PC-3 (cell line): ENCODE data around the gene PIGT. TPM values are rescaled to one million over a fixed set of nuclear protein-coding genes. Genes with fewer than 3 reads are reported as not detected.
A peak's percentile ranks its signal among the peaks of the same experiment; 100 is the strongest.

Experiments
- ATAC-seq: fragments of 200-7000 bp; cut with Tn5 transposase; 2 replicates; pipeline ENCODE4 v1.9.1; 2020; ENCODE audit warnings: mild to moderate bottlenecking, moderate library complexity
- BruUV-seq: library from RNA; stranded (reverse); fragments of 400-500 nt; replicated peaks from 2 replicates; lab custom pipeline; 2021; lab: Mats Ljungman, UMichigan
- CTCF ChIA-PET: fragments of 300-600 bp; sonication (Branson Sonifier 250); formaldehyde crosslinking; loops from one replicate; lab custom pipeline; 2022; ENCODE audit warnings: antibody characterized with exemption; lab: Charles Lee
- POLR2A ChIA-PET: fragments of 300-600 bp; sonication (Branson Sonifier 250); formaldehyde crosslinking; loops from one replicate; lab custom pipeline; 2022; ENCODE audit warnings: antibody characterized with exemption; ENCODE audit not compliant: unreplicated experiment; lab: Charles Lee
- DNase-seq: peaks from one replicate; pipeline ENCODE4 v3.0.0-alpha.2; 2015
- H2AFZ ChIP-seq: fragments of 300-600 bp; sonication (generic); 2 replicates; pipeline ENCODE4 v1.6.0; 2016; ENCODE audit warnings: antibody characterized with exemption, low read length
- H3F3A ChIP-seq: fragments of 300-600 bp; sonication (generic); one replicate; pipeline ENCODE4 v1.6.0; 2017; ENCODE audit warnings: antibody characterized with exemption, low read length, control low read depth, mild to moderate bottlenecking; ENCODE audit not compliant: unreplicated experiment
- H3K27ac ChIP-seq: fragments of 300-600 bp; sonication (generic); 2 replicates; pipeline ENCODE4 v1.5.1; 2016; ENCODE audit warnings: mild to moderate bottlenecking, low read length
- H3K27me3 ChIP-seq: fragments of 300-600 bp; sonication (generic); 2 replicates; pipeline ENCODE4 v1.6.1; 2016; ENCODE audit warnings: low read length, mixed read lengths
- H3K36me3 ChIP-seq: fragments of 300-600 bp; sonication (generic); 2 replicates; pipeline ENCODE4 v1.6.1; 2016; ENCODE audit warnings: low read depth, mixed run types, low read length, mixed read lengths
- H3K4me1 ChIP-seq: fragments of 300-600 bp; sonication (generic); 2 replicates; pipeline ENCODE4 v1.5.1; 2016; ENCODE audit warnings: low read length; ENCODE audit not compliant: insufficient read depth
- H3K4me2 ChIP-seq: fragments of 300-600 bp; sonication (generic); 2 replicates; pipeline ENCODE4 v1.6.0; 2016; ENCODE audit warnings: low read length
- H3K4me3 ChIP-seq: fragments of 300-600 bp; sonication (generic); 2 replicates; pipeline ENCODE4 v1.5.1; 2016; ENCODE audit warnings: mild to moderate bottlenecking, low read length, mixed read lengths
- H3K79me2 ChIP-seq: fragments of 300-600 bp; sonication (generic); 2 replicates; pipeline ENCODE4 v1.6.1; 2017; ENCODE audit warnings: low read length, mixed read lengths
- H3K9ac ChIP-seq: fragments of 300-600 bp; sonication (generic); 2 replicates; pipeline ENCODE4 v1.6.0; 2016; ENCODE audit warnings: mild to moderate bottlenecking, low read length
- H3K9me2 ChIP-seq: fragments of 300-600 bp; sonication (generic); replicated peaks from 2 replicates; pipeline ENCODE4 v1.6.1; 2016; ENCODE audit warnings: mixed run types, low read length, mixed read lengths
- H3K9me3 ChIP-seq: fragments of 300-600 bp; sonication (generic); 2 replicates; pipeline ENCODE4 v1.6.1; 2016; ENCODE audit warnings: low read length, mixed read lengths
- H4K20me1 ChIP-seq: fragments of 300-600 bp; sonication (generic); 2 replicates; pipeline ENCODE4 v1.6.1; 2016; ENCODE audit warnings: low read length, mixed read lengths
- CTCF ChIP-seq: fragments of 300-600 bp; sonication (generic); conservative IDR thresholded peaks from 2 replicates; pipeline ENCODE4 v1.5.1; 2017; ENCODE audit warnings: antibody characterized with exemption, low read depth, mild to moderate bottlenecking, low read length
- EZH2 ChIP-seq: fragments of 300-600 bp; sonication (generic); IDR thresholded peaks from one replicate; pipeline ENCODE4 v1.6.1; 2017; ENCODE audit warnings: antibody characterized with exemption, mild to moderate bottlenecking, low read length; ENCODE audit not compliant: unreplicated experiment
- EZH2phosphoT487 ChIP-seq: fragments of 300-600 bp; sonication (generic); IDR thresholded peaks from 2 replicates; pipeline ENCODE4 v1.6.1; 2018; ENCODE audit warnings: mild to moderate bottlenecking, antibody characterized with exemption, low read length, borderline replicate concordance
- intact Hi-C: fragments of 100-400 bp; cut with micrococcal nuclease; formaldehyde crosslinking; loops from 2 replicates; pipeline ENCODE4 v1.9.0; 2023
- total RNA-seq: library from RNA; depleted of rRNA; stranded (reverse); fragments of >200 nt; gene quantifications from 2 replicates; pipeline ENCODE4 v1.2.3, GENCODE V29; 2014

Gene PIGT
- total RNA-seq, 1 experiment from 2014 or later = 129 TPM

- Histone ChIP-seq H3F3A (no peaks in the 10 kb centered on the region), H3K9me2 (no peaks in the 10 kb centered on the region), H3K4me3 (no peak overlapping the region), H2AFZ (no peak overlapping the region), H3K27me3 (no peaks in the 10 kb centered on the region), H3K9ac (no peak overlapping the region), H3K27ac (0 out of 2 replicates have a peak overlapping the region, but pooled peaks have one; percentile 16), H3K79me2 (no peaks in the 10 kb centered on the region; the same call in 1 of the 2 replicates), H3K4me1 (peaks cover 25% of the 10 kb centered on the region), H4K20me1 (no peaks in the 10 kb centered on the region), H3K4me2 (peak overlapping the region; percentile 56), H3K9me3 (no peaks in the 10 kb centered on the region), H3K36me3 (no peaks in the 10 kb centered on the region)
- TF ChIP-seq EZH2 = no peak
- peak; percentile 72 for DNase-seq
- ChIA-PET CTCF (interaction anchor here (0.8 to 1.6 kb wide), 6 partner anchors 9 to 118 kb away, joined by 3 to 9 read pairs (median 5); partner anchors contain the start of gene SYS1), POLR2A (interaction anchor here (0.6 kb wide), 1 partner anchor 1820 kb away, joined by 3 read pairs; the partner anchor contains the start of gene IFT52)
- BruUV-seq = no TSS peak
- peak; percentile 53 for ATAC-seq
- intact Hi-C loops = loop anchor here (10.0 kb wide), 1 partner anchor 524 kb away; the partner anchor contains the start of gene PCIF1
These were observed 5.1 kb upstream of the PIGT start for GRCh38 chr20:45410887-45411286.

GRCh38 chr20:45412653-45413052 is 3.3 kb upstream of the PIGT start:
- no TSS peak for BruUV-seq
- H2AFZ ChIP-seq = no peak overlapping the region
- no peak overlapping the region for H3K9ac ChIP-seq
- DNase-seq = no peak
- H3K4me1 ChIP-seq = peaks cover 32% of the 10 kb centered on the region
- peaks cover 17% of the 10 kb centered on the region for H3K79me2 ChIP-seq
- no peaks in the 10 kb centered on the region for H3K9me2 ChIP-seq
- H3F3A ChIP-seq = no peaks in the 10 kb centered on the region
- H3K27me3 ChIP-seq = no peaks in the 10 kb centered on the region
- H3K4me3 ChIP-seq = no peak overlapping the region
- POLR2A ChIA-PET = no interaction called here
- no peak overlapping the region for H3K27ac ChIP-seq
- no peaks in the 10 kb centered on the region for H3K9me3 ChIP-seq
- CTCF ChIA-PET = no interaction called here
- no peak overlapping the region for H3K4me2 ChIP-seq
- H3K36me3 ChIP-seq = no peaks in the 10 kb centered on the region
- intact Hi-C loops = loop anchor here (10.0 kb wide), 1 partner anchor 522 kb away; the partner anchor contains the start of gene PCIF1
- no peaks in the 10 kb centered on the region for H4K20me1 ChIP-seq
- ATAC-seq = no peak
- TF ChIP-seq EZH2 = no peak
- TF ChIP-seq CTCF = no peak
- no peak for TF ChIP-seq EZH2phosphoT487

- no TSS peak for BruUV-seq
- peaks cover 25% of the 10 kb centered on the region for H3K79me2 ChIP-seq
- H3K27ac ChIP-seq = no peak overlapping the region
- no peak overlapping the region for H2AFZ ChIP-seq
- ChIA-PET CTCF (no interaction called here), POLR2A (no interaction called here)
- no peaks in the 10 kb centered on the region for H3F3A ChIP-seq
- DNase-seq = no peak
- no peaks in the 10 kb centered on the region for H3K9me2 ChIP-seq
- no peaks in the 10 kb centered on the region for H4K20me1 ChIP-seq
- no peaks in the 10 kb centered on the region for H3K9me3 ChIP-seq
- no peak for ATAC-seq
- TF ChIP-seq EZH2phosphoT487 (no peak), CTCF (no peak), EZH2 (no peak)
- H3K4me3 ChIP-seq = no peak overlapping the region
- intact Hi-C loops = loop anchor here (10.0 kb wide), 1 partner anchor 521 kb away; the partner anchor contains the start of gene PCIF1
- peaks cover 40% of the 10 kb centered on the region for H3K4me1 ChIP-seq
- no peaks in the 10 kb centered on the region for H3K27me3 ChIP-seq
- H3K36me3 ChIP-seq = no peaks in the 10 kb centered on the region
- H3K4me2 ChIP-seq = no peak overlapping the region
- H3K9ac ChIP-seq = no peak overlapping the region
These were observed 2.5 kb upstream of the PIGT start for GRCh38 chr20:45413479-45413878.
